DOHH2 (cell line): ENCODE results near the gene MCC.

Experiments
- H3F3A ChIP-seq: fragments of 200-600 bp; sonication (generic), shearing (Covaris generic); 2 replicates; pipeline ENCODE4 v1.6.0; 2016; ENCODE audit warnings: antibody characterized with exemption, mild to moderate bottlenecking; ENCODE audit not compliant: control insufficient read depth, insufficient read depth
- H3K27ac ChIP-seq: fragments of 200-600 bp; sonication (generic); 2 replicates; pipeline ENCODE4 v1.5.1; 2014; ENCODE audit warnings: low read depth, mild to moderate bottlenecking, low read length, moderate library complexity
- H3K27me3 ChIP-seq: fragments of 200-600 bp; sonication (generic); 2 replicates; pipeline ENCODE4 v1.6.1; 2014; ENCODE audit warnings: mild to moderate bottlenecking, low read length, mixed read lengths; ENCODE audit not compliant: control insufficient read depth
- H3K36me3 ChIP-seq: fragments of 200-600 bp; sonication (generic); 2 replicates; pipeline ENCODE4 v1.6.1; 2014; ENCODE audit warnings: mild to moderate bottlenecking, low read length, moderate library complexity, mixed read lengths; ENCODE audit not compliant: control insufficient read depth
- H3K4me1 ChIP-seq: fragments of 200-600 bp; sonication (generic); 2 replicates; pipeline ENCODE4 v1.6.1; 2014; ENCODE audit warnings: mild to moderate bottlenecking, low read length, mixed read lengths; ENCODE audit not compliant: control insufficient read depth
- H3K4me2 ChIP-seq: fragments of 200-600 bp; sonication (generic); 2 replicates; pipeline ENCODE4 v1.6.0; 2014; ENCODE audit warnings: mild to moderate bottlenecking, low read length, moderate library complexity
- H3K4me3 ChIP-seq: fragments of 200-600 bp; sonication (generic); 2 replicates; pipeline ENCODE4 v1.5.1; 2014; ENCODE audit warnings: mild to moderate bottlenecking, low read length, mixed read lengths
- H3K79me2 ChIP-seq: fragments of 200-600 bp; sonication (generic); 2 replicates; pipeline ENCODE4 v1.6.1; 2014; ENCODE audit warnings: mild to moderate bottlenecking, low read length, mixed read lengths; ENCODE audit not compliant: control insufficient read depth
- H3K9me2 ChIP-seq: fragments of 200-600 bp; sonication (generic); replicated peaks from 2 replicates; pipeline ENCODE4 v1.6.1; 2014; ENCODE audit warnings: mild to moderate bottlenecking, low read length, mixed read lengths; ENCODE audit not compliant: control insufficient read depth
- H3K9me3 ChIP-seq: fragments of 200-600 bp; sonication (generic); 2 replicates; pipeline ENCODE4 v1.6.1; 2014; ENCODE audit warnings: antibody characterized with exemption, low read length, mixed read lengths; ENCODE audit not compliant: control insufficient read depth, insufficient read depth
- H4K20me1 ChIP-seq: fragments of 200-600 bp; sonication (generic); 2 replicates; pipeline ENCODE4 v1.6.0; 2014; ENCODE audit warnings: low read depth, mild to moderate bottlenecking, antibody characterized with exemption, low read length, moderate library complexity; ENCODE audit not compliant: control insufficient read depth, insufficient read depth
- EZH2phosphoT487 ChIP-seq: fragments of 200-600 bp; sonication (generic); IDR thresholded peaks from 2 replicates; pipeline ENCODE4 v1.6.1; 2017; ENCODE audit warnings: borderline replicate concordance, mild to moderate bottlenecking, antibody characterized with exemption, low read length, moderate library complexity, mixed read lengths
- TF ChIP-seq, protein P1 (sequence below): fragments of 200-600 bp; sonication (generic); IDR thresholded peaks from one replicate; pipeline ENCODE4 v1.5.1; 2014; ENCODE audit warnings: antibody characterized with exemption, mild to moderate bottlenecking, low read depth, low read length; ENCODE audit not compliant: poor library complexity, severe bottlenecking

The MCC gene

DNA sequence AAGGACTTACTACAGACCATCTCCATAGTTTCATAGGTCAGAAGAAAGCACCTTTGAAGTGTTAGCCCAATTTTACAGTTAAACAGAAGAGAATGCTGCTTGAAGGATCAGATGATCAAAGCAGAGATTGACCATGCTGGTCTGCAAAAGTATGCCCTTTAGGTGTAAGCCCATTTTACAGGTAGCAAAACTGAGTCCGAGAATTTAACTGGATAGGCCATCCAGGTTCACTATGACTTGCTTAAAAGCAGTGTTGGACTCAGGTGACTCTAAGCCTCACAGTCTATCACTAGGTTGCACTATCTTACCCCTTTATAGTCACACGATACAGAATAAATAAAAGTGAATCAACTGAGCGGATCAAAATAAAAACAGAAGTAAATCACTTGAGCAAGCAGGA lies 299.0 kb downstream of the MCC start:
- no peak overlapping the region for H3K4me2 ChIP-seq
- no peak overlapping the region for H3K4me3 ChIP-seq
- H4K20me1 ChIP-seq = no peaks in the 10 kb centered on the region
- TF ChIP-seq, protein P1, sequence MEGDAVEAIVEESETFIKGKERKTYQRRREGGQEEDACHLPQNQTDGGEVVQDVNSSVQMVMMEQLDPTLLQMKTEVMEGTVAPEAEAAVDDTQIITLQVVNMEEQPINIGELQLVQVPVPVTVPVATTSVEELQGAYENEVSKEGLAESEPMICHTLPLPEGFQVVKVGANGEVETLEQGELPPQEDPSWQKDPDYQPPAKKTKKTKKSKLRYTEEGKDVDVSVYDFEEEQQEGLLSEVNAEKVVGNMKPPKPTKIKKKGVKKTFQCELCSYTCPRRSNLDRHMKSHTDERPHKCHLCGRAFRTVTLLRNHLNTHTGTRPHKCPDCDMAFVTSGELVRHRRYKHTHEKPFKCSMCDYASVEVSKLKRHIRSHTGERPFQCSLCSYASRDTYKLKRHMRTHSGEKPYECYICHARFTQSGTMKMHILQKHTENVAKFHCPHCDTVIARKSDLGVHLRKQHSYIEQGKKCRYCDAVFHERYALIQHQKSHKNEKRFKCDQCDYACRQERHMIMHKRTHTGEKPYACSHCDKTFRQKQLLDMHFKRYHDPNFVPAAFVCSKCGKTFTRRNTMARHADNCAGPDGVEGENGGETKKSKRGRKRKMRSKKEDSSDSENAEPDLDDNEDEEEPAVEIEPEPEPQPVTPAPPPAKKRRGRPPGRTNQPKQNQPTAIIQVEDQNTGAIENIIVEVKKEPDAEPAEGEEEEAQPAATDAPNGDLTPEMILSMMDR = no peak
- TF ChIP-seq EZH2phosphoT487 = no peak
- H3K27me3 ChIP-seq = no peaks in the 10 kb centered on the region
- H3K4me1 ChIP-seq = no peaks in the 10 kb centered on the region
- H3K79me2 ChIP-seq = no peaks in the 10 kb centered on the region
- H3K9me2 ChIP-seq = no peaks in the 10 kb centered on the region
- no peaks in the 10 kb centered on the region for H3F3A ChIP-seq
- no peaks in the 10 kb centered on the region for H3K9me3 ChIP-seq
- no peaks in the 10 kb centered on the region for H3K36me3 ChIP-seq
- H3K27ac ChIP-seq = no peak overlapping the region

DNA sequence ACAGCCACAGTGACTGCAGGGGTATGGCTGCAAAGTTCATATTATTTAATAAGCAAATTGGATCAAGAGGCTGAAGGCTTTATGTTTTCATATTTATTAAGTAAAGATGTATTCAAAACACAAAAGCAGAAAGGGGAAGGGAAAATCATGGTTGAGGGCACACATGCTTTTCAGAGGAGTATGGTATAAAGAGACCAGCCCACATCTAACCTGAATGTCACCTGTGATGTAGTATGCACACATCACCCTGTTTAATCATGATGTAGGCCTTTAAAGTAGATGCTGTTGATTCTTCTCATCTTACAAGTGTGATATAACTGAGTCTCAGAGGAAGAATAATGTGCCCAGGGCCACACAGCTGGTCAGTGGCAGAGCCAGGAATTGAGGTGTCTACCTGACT lies 299.8 kb downstream of the MCC start:
- Histone ChIP-seq H3K36me3 (no peaks in the 10 kb centered on the region), H3K27me3 (no peaks in the 10 kb centered on the region), H4K20me1 (no peaks in the 10 kb centered on the region), H3K4me2 (no peak overlapping the region), H3K79me2 (no peaks in the 10 kb centered on the region), H3K4me1 (no peaks in the 10 kb centered on the region), H3K9me2 (no peaks in the 10 kb centered on the region), H3K9me3 (no peaks in the 10 kb centered on the region), H3K27ac (no peak overlapping the region), H3K4me3 (no peak overlapping the region), H3F3A (no peaks in the 10 kb centered on the region)
- no peak for TF ChIP-seq EZH2phosphoT487
- TF ChIP-seq, protein P1 = no peak

DNA sequence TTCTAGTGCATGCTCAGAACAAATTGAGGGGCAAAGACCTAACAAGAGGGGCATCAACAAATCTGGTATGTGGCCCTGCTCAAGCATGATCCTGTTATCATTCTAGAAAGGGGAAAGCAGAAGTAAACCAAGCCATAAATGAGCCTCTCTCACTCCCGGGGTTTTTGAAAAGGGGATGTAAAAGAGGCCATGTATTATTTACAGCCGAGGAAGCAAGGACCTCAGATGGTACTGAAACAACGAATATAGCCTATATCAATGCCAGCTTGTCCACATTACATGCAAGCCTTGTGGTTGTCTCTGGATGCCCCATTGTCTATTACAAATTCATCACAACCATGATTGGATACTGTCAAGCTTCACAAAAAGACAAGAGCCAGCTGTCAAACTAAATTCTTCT lies 300.3 kb downstream of the MCC start:
- H3F3A ChIP-seq = no peaks in the 10 kb centered on the region
- no peaks in the 10 kb centered on the region for H3K36me3 ChIP-seq
- TF ChIP-seq, protein P1 = no peak
- TF ChIP-seq EZH2phosphoT487 = no peak
- no peaks in the 10 kb centered on the region for H3K4me1 ChIP-seq
- no peaks in the 10 kb centered on the region for H4K20me1 ChIP-seq
- H3K9me2 ChIP-seq = no peaks in the 10 kb centered on the region
- H3K27me3 ChIP-seq = no peaks in the 10 kb centered on the region
- no peak overlapping the region for H3K4me2 ChIP-seq
- no peak overlapping the region for H3K27ac ChIP-seq
- no peak overlapping the region for H3K4me3 ChIP-seq
- no peaks in the 10 kb centered on the region for H3K79me2 ChIP-seq
- no peaks in the 10 kb centered on the region for H3K9me3 ChIP-seq

DNA sequence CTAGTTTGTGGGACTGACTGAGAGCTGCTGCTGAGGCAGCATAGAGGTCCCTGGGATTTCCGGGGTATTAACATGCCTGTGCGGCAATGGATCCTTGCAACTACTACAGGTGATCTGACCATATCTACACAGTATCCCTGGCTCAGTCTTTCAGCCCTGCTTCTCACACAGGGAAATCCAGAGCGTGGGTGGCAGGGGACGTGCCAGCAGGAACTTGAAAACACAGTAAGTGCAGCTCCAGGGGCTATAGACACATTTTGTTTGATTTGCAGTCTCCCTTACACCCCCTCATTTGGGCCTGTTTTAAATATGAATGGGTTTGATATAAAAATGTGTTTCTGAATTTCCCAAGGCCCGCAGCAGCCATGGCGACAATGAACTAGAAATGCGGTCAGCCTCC lies 302.2 kb downstream of the MCC start:
- Histone ChIP-seq H3K36me3 (no peaks in the 10 kb centered on the region), H3K4me1 (no peaks in the 10 kb centered on the region), H3K79me2 (no peaks in the 10 kb centered on the region), H3K9me2 (no peaks in the 10 kb centered on the region), H3K27ac (no peak overlapping the region), H3K27me3 (no peaks in the 10 kb centered on the region; the same call in 1 of the 2 replicates), H4K20me1 (no peaks in the 10 kb centered on the region), H3K4me2 (no peak overlapping the region), H3K9me3 (no peaks in the 10 kb centered on the region), H3F3A (no peaks in the 10 kb centered on the region), H3K4me3 (no peak overlapping the region)
- no peak for TF ChIP-seq EZH2phosphoT487
- TF ChIP-seq, protein P1 = no peak
